Immature natural killer cell (primary cell): ENCODE results near the gene TMEM141. TPM values are rescaled to one million over a fixed set of nuclear protein-coding genes. Genes with fewer than 3 reads are reported as not detected.
"Not testable (repeated sequence)": the region's sequence is repeated elsewhere in the genome, so short reads cannot be mapped to it uniquely, and the experiment has no call there.

ENCODE experiments used
- DNase-seq, 3 donors: peaks; one replicate each; pipeline ENCODE4 v3.0.0; 2022; ENCODE audit warnings: mixed read lengths in 1 of 3
- H3K27ac Mint-ChIP-seq, 6 donors: one replicate each; pipeline ENCODE4 v1.8.0; 2020; ENCODE audit warnings: mixed read lengths in 6 of 6, mild to moderate bottlenecking in 5 of 6, inconsistent platforms in 4 of 6, moderate library complexity in 3 of 6
- H3K27me3 Mint-ChIP-seq, 3 donors: one replicate each; pipeline ENCODE4 v1.8.0; 2020 to 2021; ENCODE audit warnings: low read depth in 3 of 3, mild to moderate bottlenecking in 3 of 3, mixed read lengths in 3 of 3, moderate library complexity in 3 of 3, inconsistent platforms in 1 of 3
- H3K36me3 Mint-ChIP-seq, 3 donors: one replicate each; pipeline ENCODE4 v1.8.0; 2020; ENCODE audit warnings: mixed read lengths in 3 of 3, inconsistent platforms in 2 of 3, mild to moderate bottlenecking in 2 of 3
- H3K4me1 Mint-ChIP-seq, 2 donors: one replicate each; pipeline ENCODE4 v1.8.0; 2020; ENCODE audit warnings: inconsistent platforms in 2 of 2, mild to moderate bottlenecking in 2 of 2, mixed read lengths in 2 of 2, moderate library complexity in 1 of 2
- H3K4me3 Mint-ChIP-seq, 5 donors: one replicate each; pipeline ENCODE4 v1.8.0; 2020; ENCODE audit warnings: mild to moderate bottlenecking in 5 of 5, mixed read lengths in 5 of 5, inconsistent platforms in 3 of 5, moderate library complexity in 3 of 5
- H3K9me3 Mint-ChIP-seq, 6 donors: one replicate each; pipeline ENCODE4 v1.8.0; 2020; ENCODE audit warnings: mild to moderate bottlenecking in 6 of 6, mixed read lengths in 6 of 6, inconsistent platforms in 4 of 6, moderate library complexity in 3 of 6
- polyA plus RNA-seq, 3 donors: library from polyadenylated mRNA; unstranded; fragments of 300-500 nt; fragmentation: Illumina TruSeq; gene quantifications; one replicate each; pipeline ENCODE4 v1.2.3, GENCODE V29; 2021

Gene TMEM141
- polyA plus RNA-seq, 3 donors from 2014 or later: 61.2 to 83.3 (median 62.1) TPM

DNA sequence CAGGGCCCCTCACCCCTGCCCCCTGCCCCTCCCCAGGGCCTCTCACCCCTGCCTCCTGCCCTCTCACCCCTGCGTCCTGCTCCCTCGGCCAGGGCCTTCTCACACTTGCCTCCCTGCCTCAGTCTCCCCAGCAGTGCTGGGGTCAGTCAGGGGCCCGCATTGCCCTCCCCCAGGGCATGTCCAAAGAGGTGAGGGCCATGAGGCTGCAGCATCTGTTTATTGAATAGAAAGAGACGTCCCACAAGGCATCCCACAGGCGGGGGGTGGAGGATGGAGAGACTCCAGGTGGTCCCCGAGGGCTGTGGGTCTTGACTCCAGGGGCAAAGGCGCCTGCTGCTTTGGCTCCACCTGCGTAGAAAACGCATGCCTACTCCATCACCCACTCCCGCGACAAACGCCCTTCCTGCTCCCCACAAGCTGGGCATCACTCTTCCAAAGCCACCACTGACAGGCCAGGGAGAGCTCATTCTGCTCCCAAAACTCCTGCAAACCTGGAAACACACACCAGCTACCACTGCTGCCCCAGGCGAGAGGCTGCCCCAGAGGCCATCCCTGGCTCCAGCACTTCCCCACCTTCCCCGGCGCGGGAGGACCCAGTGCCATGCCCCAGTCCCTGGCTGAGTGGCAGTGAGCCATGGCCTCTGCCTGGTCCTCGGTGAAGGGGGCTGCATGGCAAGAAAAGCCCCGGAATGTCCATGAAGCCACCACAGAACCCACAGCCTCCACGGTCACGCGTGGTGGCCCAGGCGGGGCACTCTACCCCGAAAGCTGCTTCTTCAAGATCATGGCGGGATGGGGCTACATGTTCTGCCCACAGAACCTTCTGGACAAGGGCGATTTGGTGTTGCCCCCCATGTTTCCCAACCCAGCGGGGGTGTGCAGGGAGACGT lies 31.5 kb upstream of the TMEM141 start:
- Mint-ChIP-seq H3K4me3 (no peak overlapping the region), H3K27ac (no peak overlapping the region), H3K27me3 (peaks cover 0 to 5% (median 0%) of the 10 kb centered on the region in 3 donors), H3K36me3 (no peaks in the 10 kb centered on the region), H3K9me3 (peaks cover 0 to 9% (median 0%) of the 10 kb centered on the region in 6 donors), H3K4me1 (no peaks in the 10 kb centered on the region)
- DNase-seq: no peak

GRCh38 chr9:136760424-136760823 lies 30.7 kb upstream of the TMEM141 start:
- no peak for DNase-seq
- H3K36me3 Mint-ChIP-seq: no peaks in the 10 kb centered on the region
- H3K27me3 Mint-ChIP-seq: peaks cover 0 to 5% (median 0%) of the 10 kb centered on the region in 3 donors
- peaks cover 0 to 8% (median 0%) of the 10 kb centered on the region in 6 donors for H3K9me3 Mint-ChIP-seq
- H3K4me1 Mint-ChIP-seq: no peaks in the 10 kb centered on the region
- H3K4me3 Mint-ChIP-seq: no peak overlapping the region
- H3K27ac Mint-ChIP-seq: no peak overlapping the region

DNA sequence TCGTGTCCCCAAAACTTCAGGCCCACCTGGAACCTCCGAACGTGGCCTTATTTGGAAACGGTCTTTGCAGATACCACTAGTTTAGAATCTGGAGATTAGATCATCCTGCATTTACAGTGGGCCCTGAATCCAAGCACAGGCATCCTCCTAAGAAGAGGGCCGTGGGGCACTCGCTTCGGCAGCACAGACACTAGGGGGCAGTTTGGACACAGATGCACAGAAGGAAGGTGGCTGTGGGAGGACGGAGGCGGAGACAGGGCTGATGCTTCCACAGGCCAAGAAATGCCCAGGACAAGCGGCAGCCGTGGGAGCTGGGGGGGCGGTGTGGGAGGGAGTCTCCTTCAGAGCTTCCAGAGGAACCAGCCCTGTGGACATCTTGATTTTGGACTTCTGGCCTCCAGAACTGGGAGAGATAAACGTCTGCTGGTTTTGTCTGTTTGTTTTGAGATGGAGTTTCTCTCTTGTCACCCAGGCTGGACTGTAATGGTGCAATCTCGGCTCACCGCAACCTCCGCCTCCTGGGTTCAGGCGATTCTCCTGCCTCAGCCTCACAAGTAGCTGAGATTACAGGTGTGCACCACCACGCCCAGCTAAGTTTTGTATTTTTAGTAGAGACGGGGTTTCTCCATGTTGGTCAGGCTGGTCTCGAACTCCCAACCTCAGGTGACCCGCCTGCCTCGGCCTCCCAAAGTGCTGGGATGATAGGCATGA lies 30.2 kb upstream of the TMEM141 start:
- H3K36me3 Mint-ChIP-seq, H3K4me1 Mint-ChIP-seq, H3K27ac Mint-ChIP-seq, DNase-seq, H3K27me3 Mint-ChIP-seq, H3K9me3 Mint-ChIP-seq, H3K4me3 Mint-ChIP-seq: not testable (repeated sequence)

DNA sequence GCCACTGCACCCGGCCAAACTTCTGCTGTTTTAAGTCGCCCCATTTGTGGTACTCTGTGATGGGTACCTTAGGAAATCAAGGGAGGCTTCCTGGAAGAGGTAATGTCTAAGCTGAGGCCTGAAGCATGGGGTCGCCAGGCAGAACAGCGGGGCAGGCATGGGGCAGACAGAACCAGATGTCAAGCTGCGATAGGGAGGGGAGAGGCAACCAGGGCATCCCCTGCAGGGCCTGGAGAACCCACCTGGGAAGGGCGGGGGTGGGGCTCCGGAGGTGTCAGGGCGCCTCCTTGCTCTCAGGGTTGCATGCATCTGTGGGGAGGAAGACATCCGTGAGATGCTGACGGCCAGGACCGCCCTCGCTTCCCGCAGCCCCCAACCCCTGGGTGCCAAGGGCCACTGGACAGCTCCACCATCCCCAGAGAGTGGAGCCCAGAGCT lies 29.6 kb upstream of the TMEM141 start:
- no peaks in the 10 kb centered on the region for H3K27me3 Mint-ChIP-seq
- H3K9me3 Mint-ChIP-seq: no peaks in the 10 kb centered on the region
- no peaks in the 10 kb centered on the region for H3K4me1 Mint-ChIP-seq
- no peaks in the 10 kb centered on the region for H3K36me3 Mint-ChIP-seq
- no peak overlapping the region for H3K27ac Mint-ChIP-seq
- H3K4me3 Mint-ChIP-seq: no peak overlapping the region
- no peak for DNase-seq

DNA sequence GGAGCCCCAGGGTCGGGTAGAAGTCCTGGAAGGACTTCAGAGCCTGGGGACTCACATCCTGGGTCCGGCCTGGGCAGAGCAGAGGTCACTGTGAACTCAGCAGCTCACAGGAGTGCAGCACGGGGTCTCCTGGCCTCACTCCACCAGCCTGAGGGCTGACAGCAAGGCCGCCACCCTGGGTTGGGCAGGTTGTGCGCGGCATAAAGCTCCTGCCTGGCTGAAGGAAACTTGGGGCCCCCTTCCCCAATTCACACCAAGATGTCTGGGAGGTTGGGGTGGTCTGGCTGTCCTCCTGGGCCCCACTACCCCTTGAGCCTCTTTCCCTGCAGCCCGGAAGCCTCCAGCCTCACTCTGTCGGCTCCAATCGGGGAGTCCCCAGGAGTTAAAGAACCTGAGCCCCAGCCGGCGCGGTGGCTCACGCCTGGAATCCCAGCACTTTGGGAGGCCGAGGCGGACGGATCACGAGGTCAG lies 28.9 kb upstream of the TMEM141 start:
- Mint-ChIP-seq H3K27ac (no peak overlapping the region), H3K36me3 (no peaks in the 10 kb centered on the region), H3K9me3 (no peaks in the 10 kb centered on the region), H3K4me1 (no peaks in the 10 kb centered on the region), H3K27me3 (no peaks in the 10 kb centered on the region), H3K4me3 (no peak overlapping the region)
- no peak for DNase-seq

GRCh38 chr9:136762915-136763648 lies 28.1 kb upstream of the TMEM141 start:
- Mint-ChIP-seq H3K9me3 (no peaks in the 10 kb centered on the region), H3K4me1 (no peaks in the 10 kb centered on the region), H3K27ac (no peak overlapping the region)

DNA sequence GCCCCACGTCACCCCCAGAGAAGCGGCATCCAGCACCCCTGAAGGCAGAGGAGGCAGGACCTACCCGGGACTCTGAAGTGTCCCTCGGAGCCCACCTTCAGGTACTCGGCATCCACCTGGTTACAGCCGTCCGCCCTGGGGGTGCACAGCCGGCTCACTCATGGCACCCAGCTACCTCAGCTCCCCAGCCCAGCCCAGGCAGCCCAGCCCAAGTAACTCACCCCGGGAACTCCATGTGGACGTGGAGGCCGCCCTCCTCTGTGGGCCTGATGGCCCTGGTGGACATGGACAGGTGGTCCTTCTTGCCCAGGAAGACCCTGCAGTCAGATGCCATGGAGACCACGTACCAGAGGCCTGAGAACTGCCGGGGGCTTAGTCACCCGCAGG lies 27.5 kb upstream of the TMEM141 start:
- Mint-ChIP-seq H3K9me3 (no peaks in the 10 kb centered on the region), H3K27ac (no peak overlapping the region), H3K36me3 (no peaks in the 10 kb centered on the region), H3K27me3 (no peaks in the 10 kb centered on the region), H3K4me3 (no peak overlapping the region), H3K4me1 (no peaks in the 10 kb centered on the region)
- no peak for DNase-seq

More at GRCh38 chr9:136762915-136763648, 28.1 kb upstream of the TMEM141 start:
- Mint-ChIP-seq H3K4me3 (no peak overlapping the region), H3K36me3 (no peaks in the 10 kb centered on the region), H3K27me3 (no peaks in the 10 kb centered on the region)
- DNase-seq: peak in 2 of 3 donors; percentile 14 to 28

DNA sequence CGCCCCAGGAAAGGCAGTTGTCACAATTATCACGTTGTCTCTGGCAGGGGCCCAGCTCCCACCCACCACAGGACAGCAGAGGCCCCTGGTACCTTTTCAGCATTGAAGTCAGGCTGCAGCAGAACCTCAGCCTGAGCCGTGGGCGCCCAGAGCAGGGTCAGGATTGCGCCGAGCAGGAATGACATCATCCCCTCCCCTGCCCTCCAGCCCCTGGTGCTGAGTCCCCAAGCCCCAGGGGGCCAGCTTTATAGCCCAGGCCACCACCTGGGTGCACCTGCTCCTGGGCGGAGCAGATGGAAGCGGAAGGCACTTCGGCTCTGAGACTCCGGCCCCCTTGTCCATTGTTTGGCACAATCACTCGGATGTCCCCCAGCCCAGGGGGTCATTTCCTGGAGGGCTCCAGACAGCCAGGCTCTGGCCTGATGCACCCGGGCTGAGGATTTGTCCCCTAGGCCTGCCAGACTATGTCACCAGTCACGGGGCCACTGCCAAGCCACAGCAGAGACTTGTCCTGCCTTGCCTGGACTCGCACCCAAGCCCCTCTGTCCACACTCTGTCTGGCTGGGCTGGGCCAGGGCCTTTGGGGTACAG lies 26.7 kb upstream of the TMEM141 start, which contains the start of gene LCN15:
TSS of gene LCN15 (minus strand) at position 218 of the 591 bp plus-strand sequence. CDS start at position 188, 30 bp downstream.
- H3K4me1 Mint-ChIP-seq: no peaks in the 10 kb centered on the region
- DNase-seq: no peak
- H3K27me3 Mint-ChIP-seq: no peaks in the 10 kb centered on the region
- peak within 1 kb of the TSS in 1 of 6 donors; percentile 37 for H3K27ac Mint-ChIP-seq
- H3K4me3 Mint-ChIP-seq: no peak within 1 kb of the TSS
- no peaks in the 10 kb centered on the region for H3K9me3 Mint-ChIP-seq
- H3K36me3 Mint-ChIP-seq: no peaks in the 10 kb centered on the region

DNA sequence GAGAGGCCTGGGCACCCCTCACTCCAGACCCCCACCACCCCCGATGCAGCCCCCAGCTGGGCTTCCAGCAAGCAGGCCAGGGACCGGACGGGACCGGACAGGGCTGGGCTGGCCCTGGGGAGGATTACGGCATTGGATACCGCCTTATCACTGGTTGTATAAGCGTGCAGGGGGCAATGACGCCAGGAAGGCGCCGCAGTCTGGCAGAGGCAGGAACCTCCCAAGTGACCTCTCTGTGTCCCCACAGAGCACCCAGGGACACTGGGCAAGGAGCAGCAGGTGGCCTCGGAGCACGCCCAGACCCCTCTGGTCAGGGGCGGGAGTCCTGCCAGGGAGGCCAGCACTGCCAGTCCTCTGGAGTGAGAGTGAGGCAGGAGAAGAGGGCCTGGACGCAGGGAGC lies 26.1 kb upstream of the TMEM141 start:
- Mint-ChIP-seq H3K9me3 (no peaks in the 10 kb centered on the region), H3K4me3 (no peak overlapping the region), H3K4me1 (peaks cover 0 to 1% of the 10 kb centered on the region in 2 donors), H3K27ac (peak overlapping the region in 1 of 6 donors; percentile 37), H3K27me3 (no peaks in the 10 kb centered on the region), H3K36me3 (no peaks in the 10 kb centered on the region)
- DNase-seq: no peak

DNA sequence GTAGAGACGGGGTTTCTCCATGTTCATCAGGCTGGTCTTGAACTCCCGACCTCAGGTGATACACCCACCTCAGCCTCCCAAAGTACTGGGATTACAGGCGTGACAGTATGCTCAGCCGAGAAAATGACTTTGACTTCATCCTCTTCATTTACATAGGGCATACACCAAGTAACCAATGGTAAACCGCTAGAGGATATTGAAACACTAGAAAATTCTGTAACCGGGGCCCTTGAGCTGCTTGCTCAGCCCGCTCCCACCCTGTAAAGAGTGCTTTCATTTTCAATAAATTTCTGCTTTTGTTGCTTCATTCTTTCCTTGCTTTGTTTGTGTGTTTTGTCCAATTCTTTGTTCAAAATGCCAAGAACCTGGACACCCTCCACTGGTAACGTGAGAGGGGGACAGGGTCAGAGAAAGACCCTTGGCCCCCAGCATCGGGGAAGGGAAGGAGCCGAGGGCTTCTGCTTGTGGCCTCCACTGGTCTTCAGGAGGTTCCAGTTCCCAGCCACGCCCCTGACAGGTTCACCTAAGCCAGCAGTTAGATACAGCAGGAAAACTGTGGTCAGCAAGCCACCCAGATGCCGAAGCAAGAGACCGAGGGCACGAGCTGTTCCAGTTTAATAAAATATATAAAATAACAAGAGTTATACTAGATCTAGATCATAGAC lies 25.3 kb upstream of the TMEM141 start:
- not testable (repeated sequence) for H3K27me3 Mint-ChIP-seq, H3K4me3 Mint-ChIP-seq, H3K36me3 Mint-ChIP-seq, H3K9me3 Mint-ChIP-seq, DNase-seq, H3K4me1 Mint-ChIP-seq
- peak overlapping the region in 1 of 6 donors; percentile 37 for H3K27ac Mint-ChIP-seq

GRCh38 chr9:136766410-136767120 lies 24.6 kb upstream of the TMEM141 start:
- DNase-seq: not testable (repeated sequence)
- peak overlapping the region in 2 of 6 donors; percentile 51 to 59 for H3K27ac Mint-ChIP-seq

DNA sequence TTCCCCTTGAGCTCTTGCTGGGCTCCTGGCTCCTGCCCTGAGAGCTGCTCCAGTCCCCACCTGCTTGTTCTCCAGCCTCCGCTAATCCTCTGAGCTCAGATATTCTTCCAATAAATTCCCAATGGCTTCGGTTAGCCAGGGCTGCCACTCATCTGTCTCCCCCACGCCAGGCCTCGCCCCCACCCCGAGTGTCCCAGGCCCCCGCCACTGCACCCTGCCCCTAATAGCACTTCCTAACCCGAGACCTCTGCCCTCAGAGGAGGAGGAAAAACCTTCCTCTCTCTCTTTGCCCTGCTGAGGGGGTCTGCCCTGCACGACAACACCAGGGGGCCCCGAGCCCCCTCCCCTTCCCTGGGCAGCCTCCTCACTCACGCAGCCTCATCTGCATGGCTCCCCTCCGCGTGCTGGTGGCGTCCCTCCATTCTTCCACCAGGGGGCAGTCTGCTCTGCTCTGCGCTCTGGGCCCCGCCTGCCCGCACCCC lies 21.4 kb upstream of the TMEM141 start:
- DNase-seq: peak in 2 of 3 donors; percentile 31 to 32
- no peaks in the 10 kb centered on the region for H3K9me3 Mint-ChIP-seq
- peaks cover 0 to 3% of the 10 kb centered on the region in 2 donors for H3K4me1 Mint-ChIP-seq
- H3K36me3 Mint-ChIP-seq: no peaks in the 10 kb centered on the region
- H3K27ac Mint-ChIP-seq: no peak overlapping the region
- peaks cover 0 to 4% (median 0%) of the 10 kb centered on the region in 3 donors for H3K27me3 Mint-ChIP-seq
- no peak overlapping the region for H3K4me3 Mint-ChIP-seq

More at GRCh38 chr9:136766410-136767120, 24.6 kb upstream of the TMEM141 start:
- not testable (repeated sequence) for H3K9me3 Mint-ChIP-seq, H3K4me3 Mint-ChIP-seq, H3K4me1 Mint-ChIP-seq, H3K27me3 Mint-ChIP-seq, H3K36me3 Mint-ChIP-seq
